Measurements from ENCODE around the gene CDH20. TPM values are rescaled to one million over a fixed set of nuclear protein-coding genes. Genes with fewer than 3 reads are reported as not detected.

CDH20 gene
- total and polyA plus RNA-seq, 12 donors = 0.07 to 0.39 (median 0.08) TPM; not detected in 8

DNA sequence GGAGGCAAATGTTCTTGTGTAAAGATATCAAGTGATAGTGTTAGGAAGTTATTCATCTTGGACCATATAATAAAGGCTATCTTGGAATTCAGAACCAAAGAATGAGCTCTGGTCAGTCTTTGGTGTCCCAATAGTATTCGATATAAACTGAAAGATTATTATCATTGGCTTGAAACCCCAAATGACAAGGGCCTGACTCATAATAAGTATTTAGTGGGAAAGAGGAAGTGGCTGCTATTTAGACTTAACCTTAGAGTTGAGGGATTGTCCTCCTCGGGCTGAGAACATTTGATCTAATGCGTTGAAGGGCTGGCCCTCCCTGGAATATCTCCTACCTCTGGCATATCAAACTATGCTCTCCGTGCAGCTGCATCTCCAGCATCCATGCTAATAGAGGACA, 67.5 kb downstream of the CDH20 start:
- TF ChIP-seq, protein P1, sequence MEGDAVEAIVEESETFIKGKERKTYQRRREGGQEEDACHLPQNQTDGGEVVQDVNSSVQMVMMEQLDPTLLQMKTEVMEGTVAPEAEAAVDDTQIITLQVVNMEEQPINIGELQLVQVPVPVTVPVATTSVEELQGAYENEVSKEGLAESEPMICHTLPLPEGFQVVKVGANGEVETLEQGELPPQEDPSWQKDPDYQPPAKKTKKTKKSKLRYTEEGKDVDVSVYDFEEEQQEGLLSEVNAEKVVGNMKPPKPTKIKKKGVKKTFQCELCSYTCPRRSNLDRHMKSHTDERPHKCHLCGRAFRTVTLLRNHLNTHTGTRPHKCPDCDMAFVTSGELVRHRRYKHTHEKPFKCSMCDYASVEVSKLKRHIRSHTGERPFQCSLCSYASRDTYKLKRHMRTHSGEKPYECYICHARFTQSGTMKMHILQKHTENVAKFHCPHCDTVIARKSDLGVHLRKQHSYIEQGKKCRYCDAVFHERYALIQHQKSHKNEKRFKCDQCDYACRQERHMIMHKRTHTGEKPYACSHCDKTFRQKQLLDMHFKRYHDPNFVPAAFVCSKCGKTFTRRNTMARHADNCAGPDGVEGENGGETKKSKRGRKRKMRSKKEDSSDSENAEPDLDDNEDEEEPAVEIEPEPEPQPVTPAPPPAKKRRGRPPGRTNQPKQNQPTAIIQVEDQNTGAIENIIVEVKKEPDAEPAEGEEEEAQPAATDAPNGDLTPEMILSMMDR (IDR thresholded peaks at IDR 0.05) = no peak
- no peak for ATAC-seq
- Histone ChIP-seq H3K9me3 (no peaks in the 10 kb centered on the region), H3K36me3 (no peaks in the 10 kb centered on the region), H3K27ac (no peak overlapping the region), H3K4me3 (no peak overlapping the region), H3K4me1 (peaks cover 0 to 7% (median 0%) of the 10 kb centered on the region in 9 donors), H3K27me3 (no peaks in the 10 kb centered on the region)
- intact Hi-C loops (cut with DNase I) = no loop called here
- 42 to 46% methylated on average over 4 of the region's 4 CpGs for WGBS, 2 donors
- DNase-seq = no peak

DNA sequence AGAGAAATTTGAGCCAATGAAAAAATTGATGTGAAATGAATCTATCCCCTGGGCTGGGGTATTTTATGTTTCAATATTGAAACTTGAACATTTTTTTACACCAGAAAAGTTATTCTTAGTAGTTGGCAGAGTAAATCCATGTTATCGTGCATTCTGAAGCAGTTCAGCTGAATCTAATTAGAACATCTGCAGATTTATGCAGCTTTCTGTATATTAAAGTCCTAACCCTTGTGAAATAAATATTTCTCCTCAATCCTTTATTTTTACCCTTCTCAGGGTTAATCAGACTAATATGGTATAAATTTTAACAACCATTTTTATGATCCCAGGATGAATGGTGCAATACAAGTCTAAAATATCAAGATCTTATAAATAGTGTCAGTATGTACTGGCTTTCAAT, 69.5 kb downstream of the CDH20 start:
- intact Hi-C loops (cut with DNase I) = no loop called here
- DNase-seq (no peak), ATAC-seq (no peak)
- Histone ChIP-seq H3K9me3 (no peaks in the 10 kb centered on the region), H3K4me3 (no peak overlapping the region), H3K27ac (no peak overlapping the region), H3K27me3 (no peaks in the 10 kb centered on the region), H3K4me1 (peaks cover 0 to 7% (median 0%) of the 10 kb centered on the region in 9 donors), H3K36me3 (no peaks in the 10 kb centered on the region)
- TF ChIP-seq, protein P1 (IDR thresholded peaks at IDR 0.05) = no peak
- 34 to 67% methylated on average over 1 of the region's 1 CpG for WGBS, 2 donors

DNA sequence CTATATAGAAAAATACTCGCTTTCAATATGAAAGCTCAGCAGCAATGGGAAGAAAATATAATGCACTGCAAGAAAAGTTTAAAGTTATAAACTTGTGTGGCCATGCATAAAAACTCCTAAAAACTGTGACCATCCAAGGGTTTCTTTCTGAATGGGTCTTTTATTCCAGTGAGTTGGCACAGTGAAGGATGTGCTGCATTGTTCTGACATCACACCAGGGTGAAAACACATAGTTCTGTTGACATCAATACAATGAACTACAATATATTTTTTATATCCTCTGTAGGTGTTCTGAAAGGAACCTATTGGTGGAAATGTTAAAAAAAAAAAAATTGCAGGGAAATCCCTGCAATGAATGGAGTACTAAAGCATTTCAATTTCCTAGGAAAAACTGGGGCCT, 80.2 kb downstream of the CDH20 start:
- TF ChIP-seq, protein P1 (IDR thresholded peaks at IDR 0.05) = no peak
- Histone ChIP-seq H3K9me3 (no peaks in the 10 kb centered on the region), H3K4me1 (no peaks in the 10 kb centered on the region), H3K36me3 (no peaks in the 10 kb centered on the region), H3K4me3 (no peak overlapping the region), H3K27me3 (no peaks in the 10 kb centered on the region), H3K27ac (no peak overlapping the region)
- intact Hi-C loops (cut with DNase I) = no loop called here
- WGBS, 2 donors = 94 to 95% methylated on average over 1 of the region's 1 CpG
- ATAC-seq (no peak), DNase-seq (no peak)

DNA sequence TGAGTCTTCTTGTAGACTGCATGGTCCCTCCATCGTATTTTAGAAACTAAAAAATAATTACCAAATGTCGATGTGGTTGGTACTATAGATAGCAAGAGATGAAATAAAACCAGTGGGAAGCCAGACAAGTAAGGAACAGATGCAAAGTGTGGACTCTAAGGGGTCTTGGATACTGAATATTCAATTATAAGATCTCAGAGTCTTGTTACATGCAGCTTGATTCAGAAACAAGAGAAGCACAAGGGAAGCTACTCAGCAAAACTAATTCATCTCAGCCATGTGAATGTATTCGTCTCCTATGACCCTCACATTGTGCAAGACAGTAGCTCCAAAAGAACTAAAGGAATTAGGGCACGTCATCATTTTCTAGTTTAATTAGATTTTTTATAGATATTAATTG, 80.9 kb downstream of the CDH20 start:
- TF ChIP-seq, protein P1 (IDR thresholded peaks at IDR 0.05) = no peak
- no peaks in the 10 kb centered on the region for H3K9me3 ChIP-seq

More for the DNA sequence above, 80.9 kb downstream of the CDH20 start:
- ATAC-seq = no peak
- H3K4me1 ChIP-seq = no peaks in the 10 kb centered on the region
- H3K4me3 ChIP-seq = no peak overlapping the region
- no peaks in the 10 kb centered on the region for H3K36me3 ChIP-seq
- no peak for DNase-seq
- no peak overlapping the region for H3K27ac ChIP-seq
- H3K27me3 ChIP-seq = no peaks in the 10 kb centered on the region
- intact Hi-C loops (cut with DNase I) = no loop called here
- 83 to 86% methylated on average over 4 of the region's 4 CpGs for WGBS, 2 donors
